Measurements from ENCODE around the gene RAF1. TPM values are rescaled to one million over a fixed set of nuclear protein-coding genes. Genes with fewer than 3 reads are reported as not detected.

RAF1 gene
- total RNA-seq, 1 donor from 2014 or later: 115 TPM

DNA sequence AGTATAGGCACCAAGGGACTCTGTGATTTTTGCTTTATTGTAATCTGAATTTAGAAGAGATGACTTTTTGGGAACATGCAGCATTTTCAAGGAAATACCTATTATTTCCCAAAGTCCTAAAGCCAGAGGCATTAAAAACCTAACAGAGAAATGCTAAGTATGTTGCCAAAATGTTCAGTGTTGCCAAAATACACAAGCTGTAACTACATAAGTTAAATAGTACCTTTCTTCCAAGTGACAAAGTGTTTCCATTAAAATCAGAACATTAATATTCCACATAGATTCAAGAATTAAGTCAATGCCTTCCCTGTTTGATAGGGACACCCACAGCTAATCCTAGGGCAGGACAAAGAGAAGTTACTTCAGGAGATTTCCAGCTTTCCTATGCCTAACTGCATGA is 65.0 kb downstream of the RAF1 start:
- Histone ChIP-seq H3K79me2 (ENCODE audit: low read depth) (peaks cover 5% of the 10 kb centered on the region), H3K27me3 (no peaks in the 10 kb centered on the region), H4K20me1 (ENCODE audit: low read depth) (peaks cover 12% of the 10 kb centered on the region), H2AFZ (replicated peaks) (no peak overlapping the region), H3K9ac (no peak overlapping the region), H3F3A (ENCODE audit: low read depth) (no peaks in the 10 kb centered on the region), H3K36me3 (peaks cover 36% of the 10 kb centered on the region), H3K9me3 (ENCODE audit: low read depth) (no peaks in the 10 kb centered on the region), H3K4me2 (no peak overlapping the region), H3K4me3 (no peak overlapping the region), H3K4me1 (no peaks in the 10 kb centered on the region), H3K27ac (no peak overlapping the region)
- no peak overlapping the region for H3K27ac Mint-ChIP-seq
- no peaks in the 10 kb centered on the region for H3K4me1 Mint-ChIP-seq
- H3K4me3 Mint-ChIP-seq: no peak overlapping the region
- no peak for DNase-seq (ENCODE audit: low spot score)
- peaks cover 33% of the 10 kb centered on the region for H3K36me3 Mint-ChIP-seq
- no peak for TF ChIP-seq EZH2 (IDR thresholded peaks at IDR 0.05)
- no peak for TF ChIP-seq EZH2phosphoT487 (IDR thresholded peaks at IDR 0.05)
- TF ChIP-seq, protein P1, sequence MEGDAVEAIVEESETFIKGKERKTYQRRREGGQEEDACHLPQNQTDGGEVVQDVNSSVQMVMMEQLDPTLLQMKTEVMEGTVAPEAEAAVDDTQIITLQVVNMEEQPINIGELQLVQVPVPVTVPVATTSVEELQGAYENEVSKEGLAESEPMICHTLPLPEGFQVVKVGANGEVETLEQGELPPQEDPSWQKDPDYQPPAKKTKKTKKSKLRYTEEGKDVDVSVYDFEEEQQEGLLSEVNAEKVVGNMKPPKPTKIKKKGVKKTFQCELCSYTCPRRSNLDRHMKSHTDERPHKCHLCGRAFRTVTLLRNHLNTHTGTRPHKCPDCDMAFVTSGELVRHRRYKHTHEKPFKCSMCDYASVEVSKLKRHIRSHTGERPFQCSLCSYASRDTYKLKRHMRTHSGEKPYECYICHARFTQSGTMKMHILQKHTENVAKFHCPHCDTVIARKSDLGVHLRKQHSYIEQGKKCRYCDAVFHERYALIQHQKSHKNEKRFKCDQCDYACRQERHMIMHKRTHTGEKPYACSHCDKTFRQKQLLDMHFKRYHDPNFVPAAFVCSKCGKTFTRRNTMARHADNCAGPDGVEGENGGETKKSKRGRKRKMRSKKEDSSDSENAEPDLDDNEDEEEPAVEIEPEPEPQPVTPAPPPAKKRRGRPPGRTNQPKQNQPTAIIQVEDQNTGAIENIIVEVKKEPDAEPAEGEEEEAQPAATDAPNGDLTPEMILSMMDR (IDR thresholded peaks at IDR 0.05): no peak
- H3K27me3 Mint-ChIP-seq (ENCODE audit: insufficient read depth, low read depth): no peaks in the 10 kb centered on the region
- H3K9me3 Mint-ChIP-seq: no peaks in the 10 kb centered on the region

DNA sequence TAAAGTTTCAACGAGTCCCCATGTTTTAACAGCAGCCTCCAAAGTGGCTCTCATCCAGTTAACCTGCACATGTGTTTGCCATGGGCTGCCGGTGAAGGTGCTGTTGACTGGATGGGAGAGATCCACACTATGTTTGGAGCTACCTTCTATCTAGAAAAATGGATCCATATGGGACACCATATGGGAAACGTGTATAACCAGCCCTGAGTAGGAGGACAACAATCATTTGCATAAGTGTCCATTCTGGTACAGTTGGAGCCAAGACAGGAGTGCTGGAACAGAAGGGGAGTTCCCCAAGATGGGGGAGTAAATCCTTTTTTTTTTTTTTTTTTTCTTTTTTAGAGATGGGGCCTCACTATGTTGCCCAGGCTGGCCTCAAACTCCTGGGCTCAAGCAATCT is 70.4 kb downstream of the RAF1 start:
- no peaks in the 10 kb centered on the region for H3K4me1 ChIP-seq
- no peak overlapping the region for H2AFZ ChIP-seq (replicated peaks)
- Mint-ChIP-seq H3K4me1 (no peaks in the 10 kb centered on the region), H3K36me3 (peaks cover 47% of the 10 kb centered on the region), H3K27me3 (ENCODE audit: insufficient read depth, low read depth) (no peaks in the 10 kb centered on the region), H3K27ac (peak overlapping the region; percentile 70), H3K9me3 (no peaks in the 10 kb centered on the region), H3K4me3 (no peak overlapping the region)
- DNase-seq (ENCODE audit: low spot score): no peak
- H3K9ac ChIP-seq: no peak overlapping the region
- H3K27me3 ChIP-seq: no peaks in the 10 kb centered on the region
- no peak overlapping the region for H3K27ac ChIP-seq
- no peak overlapping the region for H3K4me2 ChIP-seq
- no peaks in the 10 kb centered on the region for H3K9me3 ChIP-seq (ENCODE audit: low read depth)
- H3F3A ChIP-seq (ENCODE audit: low read depth): peaks cover 4% of the 10 kb centered on the region
- H3K4me3 ChIP-seq: no peak overlapping the region
- H3K36me3 ChIP-seq: peaks cover 3% of the 10 kb centered on the region
- no peaks in the 10 kb centered on the region for H4K20me1 ChIP-seq (ENCODE audit: low read depth)
- TF ChIP-seq EZH2 (IDR thresholded peaks at IDR 0.05): no peak
- no peaks in the 10 kb centered on the region for H3K79me2 ChIP-seq (ENCODE audit: low read depth)

DNA sequence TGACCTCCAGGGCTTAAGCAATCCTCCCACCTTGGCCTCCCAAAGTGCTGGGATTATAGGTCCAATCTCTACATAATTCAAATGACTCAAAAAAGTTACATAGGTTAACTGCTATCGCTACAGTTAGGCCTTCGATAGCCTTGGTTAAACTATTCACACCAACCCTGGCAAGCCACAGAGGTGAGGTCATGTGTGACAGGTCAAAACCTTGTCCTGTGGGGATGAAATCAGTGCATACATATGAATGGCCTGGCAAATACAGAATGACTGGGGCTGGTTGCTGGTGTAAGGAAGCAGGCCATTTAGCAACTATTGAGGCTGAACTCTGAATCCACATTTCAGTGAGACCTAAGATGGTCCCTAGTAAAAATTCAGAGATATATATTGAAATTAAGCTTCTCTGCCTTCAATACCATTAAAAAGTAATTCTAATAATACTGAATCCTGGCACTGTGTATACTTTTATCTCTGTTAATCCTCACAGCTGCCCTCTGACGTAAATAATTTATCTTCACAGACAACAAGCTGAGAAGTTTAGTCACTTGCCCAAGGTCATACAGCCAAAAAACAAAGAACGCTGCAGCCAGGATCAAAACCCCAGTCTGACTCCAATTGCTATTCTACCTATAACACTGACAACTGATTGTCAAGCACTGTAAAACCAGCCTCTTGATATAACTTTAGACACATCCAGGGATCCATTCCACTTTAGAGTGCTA is 71.8 kb downstream of the RAF1 start:
- peaks cover 45% of the 10 kb centered on the region for H3K36me3 Mint-ChIP-seq
- H3F3A ChIP-seq (ENCODE audit: low read depth): peaks cover 4% of the 10 kb centered on the region
- no peak overlapping the region for H3K4me3 Mint-ChIP-seq
- no peaks in the 10 kb centered on the region for H3K9me3 Mint-ChIP-seq
- no peaks in the 10 kb centered on the region for H3K27me3 Mint-ChIP-seq (ENCODE audit: insufficient read depth, low read depth)
- no peak overlapping the region for H3K9ac ChIP-seq
- no peak overlapping the region for H3K4me2 ChIP-seq
- no peaks in the 10 kb centered on the region for H3K9me3 ChIP-seq (ENCODE audit: low read depth)
- TF ChIP-seq EZH2 (IDR thresholded peaks at IDR 0.05): no peak
- TF ChIP-seq, protein P1 (IDR thresholded peaks at IDR 0.05): no peak
- TF ChIP-seq EZH2phosphoT487 (IDR thresholded peaks at IDR 0.05): no peak
- no peak overlapping the region for H2AFZ ChIP-seq (replicated peaks)
- H3K4me3 ChIP-seq: no peak overlapping the region
- no peaks in the 10 kb centered on the region for H3K79me2 ChIP-seq (ENCODE audit: low read depth)
- peak overlapping the region; percentile 63 for H3K27ac Mint-ChIP-seq
- H3K27me3 ChIP-seq: no peaks in the 10 kb centered on the region
- H3K27ac ChIP-seq: no peak overlapping the region
- no peak for DNase-seq (ENCODE audit: low spot score)
- H3K36me3 ChIP-seq: no peaks in the 10 kb centered on the region
- no peaks in the 10 kb centered on the region for H3K4me1 ChIP-seq
- H4K20me1 ChIP-seq (ENCODE audit: low read depth): no peaks in the 10 kb centered on the region
- H3K4me1 Mint-ChIP-seq: no peaks in the 10 kb centered on the region

DNA sequence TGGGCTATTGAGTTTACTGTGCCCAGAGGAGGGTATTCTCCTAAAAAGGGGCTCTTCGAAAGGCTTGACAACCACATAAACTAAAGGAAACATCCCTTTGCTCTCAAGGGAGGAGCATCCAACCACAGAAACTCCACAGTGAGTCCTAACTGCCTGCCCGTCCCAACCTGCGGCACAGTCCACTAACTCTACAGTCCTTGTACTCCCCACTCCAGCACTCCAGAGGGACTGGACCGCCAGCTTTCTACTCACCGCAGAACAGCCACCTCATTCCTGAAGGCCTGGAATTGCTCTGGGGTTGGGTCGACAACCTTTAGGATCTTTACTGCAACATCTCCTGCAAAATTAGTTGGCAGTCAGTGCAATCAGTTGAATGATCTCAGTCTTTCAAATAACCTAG is 72.5 kb downstream of the RAF1 start:
- no peaks in the 10 kb centered on the region for H3K36me3 ChIP-seq
- H3K4me2 ChIP-seq: no peak overlapping the region
- Mint-ChIP-seq H3K36me3 (peaks cover 43% of the 10 kb centered on the region), H3K4me3 (no peak overlapping the region), H3K27me3 (ENCODE audit: insufficient read depth, low read depth) (no peaks in the 10 kb centered on the region), H3K4me1 (no peaks in the 10 kb centered on the region), H3K27ac (no peak overlapping the region), H3K9me3 (no peaks in the 10 kb centered on the region)
- H3F3A ChIP-seq (ENCODE audit: low read depth): peaks cover 4% of the 10 kb centered on the region
- H3K27ac ChIP-seq: no peak overlapping the region
- no peaks in the 10 kb centered on the region for H3K4me1 ChIP-seq
- H3K27me3 ChIP-seq: no peaks in the 10 kb centered on the region
- no peak overlapping the region for H3K9ac ChIP-seq
- TF ChIP-seq EZH2phosphoT487 (IDR thresholded peaks at IDR 0.05): no peak
- no peak for TF ChIP-seq EZH2 (IDR thresholded peaks at IDR 0.05)
- TF ChIP-seq, protein P1 (IDR thresholded peaks at IDR 0.05): no peak
- no peaks in the 10 kb centered on the region for H3K79me2 ChIP-seq (ENCODE audit: low read depth)
- no peak for DNase-seq (ENCODE audit: low spot score)
- H4K20me1 ChIP-seq (ENCODE audit: low read depth): no peaks in the 10 kb centered on the region
- no peak overlapping the region for H2AFZ ChIP-seq (replicated peaks)
- no peaks in the 10 kb centered on the region for H3K9me3 ChIP-seq (ENCODE audit: low read depth)
- no peak overlapping the region for H3K4me3 ChIP-seq

Measured in neural progenitor cell (in vitro differentiated cells).